AG04450 (cell line): ENCODE measurements around the gene FETUB. TPM values are rescaled to one million over a fixed set of nuclear protein-coding genes. Genes with fewer than 3 reads are reported as not detected.
"Not testable (repeated sequence)": the region's sequence is repeated elsewhere in the genome, so short reads cannot be mapped to it uniquely, and the experiment has no call there.

Source experiments
- CTCF ChIA-PET: fragments of 300-600, 350-600 bp; formaldehyde crosslinking; extraction: SDS; loops from one replicate; lab custom pipeline; 2022; ENCODE audit warnings: antibody characterized with exemption, inconsistent platforms; lab: Charles Lee
- POLR2A ChIA-PET: fragments of 350-600 bp; formaldehyde crosslinking; extraction: SDS; loops from one replicate; lab custom pipeline; 2021; ENCODE audit warnings: antibody characterized with exemption, inconsistent platforms; lab: Yijun Ruan, JAX
- DNase-seq: peaks from one replicate; pipeline ENCODE4 v3.0.0-alpha.2; 2011; ENCODE audit warnings: low read depth, low spot score
- H3K27ac ChIP-seq: one replicate; pipeline ENCODE4 v1.5.1; 2012; ENCODE audit warnings: low read depth, low read length, control low read depth
- H3K27me3 ChIP-seq: one replicate; pipeline ENCODE4 v1.6.0; 2012; ENCODE audit warnings: low read length; ENCODE audit not compliant: control insufficient read depth, insufficient read depth
- H3K4me3 ChIP-seq: 2 replicates; pipeline ENCODE4 v1.5.1; 2011; ENCODE audit warnings: mild to moderate bottlenecking, low read depth, low read length, control low read depth
- H3K9me3 ChIP-seq: 2 replicates; pipeline ENCODE4 v1.5.1; 2012; ENCODE audit warnings: low read length; ENCODE audit not compliant: control insufficient read depth, insufficient read depth
- polyA plus RNA-seq: library from polyadenylated mRNA; depleted of rRNA; stranded (reverse); fragments of >200 nt; gene quantifications from 2 replicates; pipeline ENCODE4 v1.2.3, GENCODE V29; 2011
- TF ChIP-seq, protein P1 (sequence below): IDR thresholded peaks from 2 replicates; pipeline ENCODE4 v1.5.1; 2011; ENCODE audit warnings: low read depth, low read length, control low read depth, inconsistent platforms

Gene FETUB
- polyA plus RNA-seq, 1 experiment = not detected

DNA sequence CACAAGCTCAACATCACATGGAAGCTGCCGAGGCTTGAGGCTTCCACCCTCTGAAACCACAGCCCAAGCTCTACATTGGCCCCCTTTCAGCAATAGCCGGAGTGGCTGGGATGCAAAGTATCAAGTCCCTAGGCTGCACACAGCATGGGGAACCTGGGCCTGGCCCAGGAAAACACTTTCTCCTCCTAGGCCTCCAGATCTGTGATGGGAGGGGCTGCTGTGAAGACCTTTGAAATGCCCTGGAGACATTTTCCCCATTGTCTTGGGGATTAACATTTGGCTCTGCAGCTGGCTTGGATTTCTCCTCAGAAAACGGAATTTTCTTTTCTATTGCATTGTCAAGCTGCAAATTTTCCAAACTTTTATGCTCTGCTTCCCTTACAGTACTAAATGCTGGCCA lies 43.8 kb downstream of the FETUB start:
- H3K27me3 ChIP-seq = peaks cover 7% of the 10 kb centered on the region
- ChIA-PET CTCF (no interaction called here), POLR2A (no interaction called here)
- TF ChIP-seq, protein P1, sequence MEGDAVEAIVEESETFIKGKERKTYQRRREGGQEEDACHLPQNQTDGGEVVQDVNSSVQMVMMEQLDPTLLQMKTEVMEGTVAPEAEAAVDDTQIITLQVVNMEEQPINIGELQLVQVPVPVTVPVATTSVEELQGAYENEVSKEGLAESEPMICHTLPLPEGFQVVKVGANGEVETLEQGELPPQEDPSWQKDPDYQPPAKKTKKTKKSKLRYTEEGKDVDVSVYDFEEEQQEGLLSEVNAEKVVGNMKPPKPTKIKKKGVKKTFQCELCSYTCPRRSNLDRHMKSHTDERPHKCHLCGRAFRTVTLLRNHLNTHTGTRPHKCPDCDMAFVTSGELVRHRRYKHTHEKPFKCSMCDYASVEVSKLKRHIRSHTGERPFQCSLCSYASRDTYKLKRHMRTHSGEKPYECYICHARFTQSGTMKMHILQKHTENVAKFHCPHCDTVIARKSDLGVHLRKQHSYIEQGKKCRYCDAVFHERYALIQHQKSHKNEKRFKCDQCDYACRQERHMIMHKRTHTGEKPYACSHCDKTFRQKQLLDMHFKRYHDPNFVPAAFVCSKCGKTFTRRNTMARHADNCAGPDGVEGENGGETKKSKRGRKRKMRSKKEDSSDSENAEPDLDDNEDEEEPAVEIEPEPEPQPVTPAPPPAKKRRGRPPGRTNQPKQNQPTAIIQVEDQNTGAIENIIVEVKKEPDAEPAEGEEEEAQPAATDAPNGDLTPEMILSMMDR = no peak
- H3K27ac ChIP-seq = no peak overlapping the region
- no peak for DNase-seq
- no peak overlapping the region for H3K4me3 ChIP-seq
- H3K9me3 ChIP-seq = no peaks in the 10 kb centered on the region

DNA sequence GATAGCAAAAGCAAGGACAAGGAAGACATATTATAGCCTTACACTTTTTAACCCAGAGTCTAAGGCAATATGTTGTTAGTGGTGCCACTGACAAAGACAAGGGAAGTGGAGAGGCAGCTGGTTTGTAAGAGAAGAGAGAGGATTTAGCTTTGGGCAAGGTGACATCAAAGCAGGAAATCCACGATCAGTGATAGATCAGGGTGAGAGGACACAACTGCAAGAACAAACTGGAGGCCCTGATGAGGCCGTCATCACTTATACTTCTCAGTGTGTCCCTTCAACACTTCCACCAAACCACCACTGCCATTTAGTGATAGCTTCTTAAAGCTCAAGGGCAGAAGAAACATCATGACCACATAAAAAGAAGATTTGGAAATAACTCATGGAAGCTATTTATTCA lies 46.3 kb downstream of the FETUB start:
- DNase-seq, H3K4me3 ChIP-seq, H3K27me3 ChIP-seq, CTCF ChIA-PET, POLR2A ChIA-PET, H3K27ac ChIP-seq, H3K9me3 ChIP-seq: not testable (repeated sequence)

DNA sequence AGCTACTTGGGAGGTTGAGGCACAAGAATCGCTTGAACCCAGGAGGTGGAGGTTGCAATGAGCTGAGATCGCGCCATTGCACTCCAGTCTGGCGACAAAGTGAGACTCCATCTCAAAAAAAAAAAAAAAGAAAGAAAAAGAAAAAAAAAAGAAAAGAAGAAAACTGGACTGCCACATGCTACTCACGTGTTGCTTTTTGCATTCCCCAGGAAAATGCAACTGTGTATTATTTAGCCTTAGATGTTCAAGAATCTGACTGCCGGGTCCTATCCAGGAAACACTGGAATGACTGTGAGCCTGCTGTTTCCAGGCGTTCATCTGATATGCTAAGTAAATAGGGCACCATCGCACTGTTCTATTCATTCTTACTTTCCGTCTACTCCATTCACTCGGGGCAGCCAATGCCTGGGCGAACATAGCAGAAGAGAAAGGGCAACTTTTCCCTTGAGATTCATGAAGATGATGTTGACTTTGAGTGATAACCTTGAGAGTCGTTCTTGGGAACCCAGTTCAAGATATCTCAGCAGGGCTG lies 47.0 kb downstream of the FETUB start:
- DNase-seq = no peak
- CTCF ChIA-PET = no interaction called here
- TF ChIP-seq, protein P1 = no peak
- Histone ChIP-seq H3K27ac (no peak overlapping the region), H3K27me3 (peaks cover 2% of the 10 kb centered on the region), H3K9me3 (no peaks in the 10 kb centered on the region), H3K4me3 (no peak overlapping the region)
- POLR2A ChIA-PET = no interaction called here

DNA sequence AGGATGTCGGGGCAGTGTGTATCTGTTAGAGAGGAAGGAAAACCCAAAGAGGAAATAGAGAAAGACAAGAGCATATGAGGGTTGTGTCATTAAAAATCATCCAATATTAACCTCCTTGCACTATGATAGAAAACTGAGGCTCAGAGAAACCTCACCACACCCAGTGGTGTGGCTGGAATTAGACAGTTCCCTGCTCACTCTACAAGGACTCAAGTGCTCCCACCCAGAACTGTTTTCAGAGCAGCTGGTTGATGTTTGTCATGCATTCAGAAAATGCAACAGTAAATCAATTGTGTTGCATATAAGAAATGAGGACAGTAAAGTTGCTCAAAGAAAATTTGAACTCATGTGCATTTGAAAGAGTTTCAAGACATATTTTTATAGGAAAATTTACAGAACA lies 50.1 kb downstream of the FETUB start:
- H3K4me3 ChIP-seq, H3K27ac ChIP-seq, H3K9me3 ChIP-seq, POLR2A ChIA-PET, H3K27me3 ChIP-seq, DNase-seq, CTCF ChIA-PET: not testable (repeated sequence)

DNA sequence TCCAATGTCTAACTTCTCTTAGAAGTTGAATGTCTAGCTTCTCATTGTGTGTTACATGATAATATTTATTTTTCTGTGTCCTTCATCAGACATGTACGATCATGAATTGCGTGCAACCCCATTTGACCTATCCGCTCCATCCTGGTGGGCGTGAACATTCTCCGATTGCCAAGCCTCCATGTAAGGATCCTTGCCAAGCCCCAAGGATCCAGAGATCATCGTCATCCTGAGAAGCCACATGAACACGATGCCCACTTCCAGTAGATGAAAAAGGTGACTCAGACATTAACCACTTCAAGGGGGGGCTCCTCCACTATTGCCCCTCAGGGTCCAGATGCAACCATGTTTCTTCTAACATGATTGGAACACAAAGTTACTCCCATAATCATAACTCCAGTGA lies 51.5 kb downstream of the FETUB start:
- peaks cover 5% of the 10 kb centered on the region for H3K27me3 ChIP-seq
- TF ChIP-seq, protein P1 = no peak
- no peaks in the 10 kb centered on the region for H3K9me3 ChIP-seq
- no peak overlapping the region for H3K4me3 ChIP-seq
- H3K27ac ChIP-seq = no peak overlapping the region
- CTCF ChIA-PET = no interaction called here
- DNase-seq = no peak
- POLR2A ChIA-PET = no interaction called here

DNA sequence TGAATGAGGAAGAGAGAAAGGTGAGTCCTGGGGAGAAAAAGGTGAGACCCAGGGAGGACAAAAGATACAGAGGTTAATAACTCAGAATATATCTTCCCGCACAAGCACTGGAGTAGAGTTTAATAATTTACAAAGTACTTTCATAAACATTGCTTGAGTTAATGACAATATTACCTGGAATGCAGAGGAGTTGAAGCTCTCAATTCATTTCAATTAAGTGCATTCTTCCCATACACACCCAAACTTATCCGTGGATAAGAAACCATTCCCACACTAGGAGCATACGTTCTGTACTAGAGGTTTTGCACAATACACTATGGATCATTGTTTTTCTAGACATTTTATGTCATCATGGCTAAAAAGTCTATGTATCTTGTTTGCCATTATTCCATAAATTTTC lies 53.6 kb downstream of the FETUB start:
- no peak overlapping the region for H3K27ac ChIP-seq
- ChIA-PET POLR2A (no interaction called here), CTCF (interaction anchor here (0.6 kb wide), 1 partner anchor 623 kb away, joined by 3 read pairs; no protein-coding TSS in a partner anchor)
- H3K27me3 ChIP-seq = peaks cover 8% of the 10 kb centered on the region
- no peaks in the 10 kb centered on the region for H3K9me3 ChIP-seq
- H3K4me3 ChIP-seq = no peak overlapping the region
- TF ChIP-seq, protein P1 = no peak
- DNase-seq = no peak
